HUES64 (cell line): ENCODE measurements around the gene MTERF1.

ENCODE experiments used
- H3K27ac ChIP-seq: 2 replicates; pipeline ENCODE4 v1.7.0; 2013; ENCODE audit warnings: low read depth, low read length, inconsistent platforms
- H3K27me3 ChIP-seq: 2 replicates; pipeline ENCODE4 v1.6.1; 2013; ENCODE audit warnings: mild to moderate bottlenecking, low read length; ENCODE audit not compliant: insufficient read depth
- H3K36me3 ChIP-seq: 2 replicates; pipeline ENCODE4 v1.6.1; 2013; ENCODE audit warnings: mild to moderate bottlenecking, low read length; ENCODE audit not compliant: insufficient read depth
- H3K4me1 ChIP-seq: 2 replicates; pipeline ENCODE4 v1.6.1; 2013; ENCODE audit warnings: mild to moderate bottlenecking, low read length, moderate library complexity; ENCODE audit not compliant: insufficient read depth
- H3K4me3 ChIP-seq: 2 replicates; pipeline ENCODE4 v1.5.1; 2013; ENCODE audit warnings: mild to moderate bottlenecking, low read length, moderate library complexity
- H3K9ac ChIP-seq: 2 replicates; pipeline ENCODE4 v1.6.1; 2013; ENCODE audit warnings: mild to moderate bottlenecking, low read depth, low read length
- H3K9me3 ChIP-seq: 2 replicates; pipeline ENCODE4 v1.6.1; 2013; ENCODE audit warnings: low read depth, low read length; ENCODE audit not compliant: insufficient read depth
- WGBS: fragments of 150-250, 120-280 bp; methylation state at CpG from one replicate; pipeline ENCODE4 v1.1.7; 2013; ENCODE audit warnings: missing lambda C conversion rate; 5-methylcytosine and 5-hydroxymethylcytosine counted together

MTERF1 gene

DNA sequence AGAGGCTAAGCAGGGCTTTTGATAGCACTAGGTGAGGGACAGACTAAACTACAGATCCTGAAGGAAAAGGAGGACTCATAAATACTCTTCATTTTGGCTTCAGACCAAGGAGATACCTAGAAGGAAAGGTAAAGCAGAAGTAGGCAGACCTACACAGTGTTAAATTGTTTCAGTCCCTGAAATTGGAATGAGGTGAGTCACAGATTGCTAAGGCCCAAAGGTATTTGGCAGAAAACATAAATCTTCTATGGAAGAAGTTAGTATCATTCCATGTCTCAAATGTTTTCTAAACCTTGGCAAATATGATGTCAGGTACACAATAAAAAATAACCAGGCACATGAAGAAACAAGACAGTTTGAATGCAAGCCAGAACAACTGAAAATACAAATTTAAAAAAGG is 30.0 kb downstream of the MTERF1 start:
- Histone ChIP-seq H3K4me3 (no peak overlapping the region), H3K27me3 (no peaks in the 10 kb centered on the region)

DNA sequence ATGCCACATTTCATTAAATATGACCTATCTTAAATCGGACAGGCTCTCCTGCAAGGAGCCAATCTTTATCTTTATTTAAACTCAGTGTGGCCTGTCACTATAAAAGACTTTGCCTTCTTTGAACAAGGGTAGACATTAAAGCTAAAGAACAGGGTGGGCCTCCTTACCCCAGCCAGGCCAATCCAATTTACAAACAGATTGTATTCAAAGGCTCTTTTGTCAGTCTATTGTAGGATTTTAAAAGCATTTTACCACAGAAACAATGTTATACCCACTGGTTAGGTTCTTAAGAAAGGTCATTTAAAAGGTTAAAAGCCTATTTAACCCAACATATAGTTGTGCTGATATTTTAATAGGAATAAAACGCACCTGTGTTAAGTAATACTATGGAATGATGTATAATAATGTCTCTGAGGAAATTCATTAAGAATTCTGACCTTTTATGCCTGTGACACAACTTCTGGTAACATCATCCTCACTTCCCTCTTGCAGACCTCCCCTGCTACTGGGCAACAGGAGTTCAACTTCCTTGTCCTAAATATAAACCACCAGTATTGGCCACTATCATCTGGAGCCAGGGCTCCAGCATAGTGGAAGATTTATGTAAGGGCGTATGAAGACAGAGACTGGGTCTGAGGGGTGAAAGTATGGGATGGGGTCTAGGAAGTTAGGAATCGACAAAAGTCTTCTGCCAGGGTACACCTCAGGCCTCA is 32.5 kb downstream of the MTERF1 start:
- Histone ChIP-seq H3K9ac (no peak overlapping the region), H3K4me3 (no peak overlapping the region), H3K27ac (no peak overlapping the region), H3K4me1 (peaks cover 18% of the 10 kb centered on the region; the same call in 1 of the 2 replicates), H3K27me3 (no peaks in the 10 kb centered on the region), H3K36me3 (no peaks in the 10 kb centered on the region), H3K9me3 (0 out of 2 replicates have a peak, but pooled peaks cover 3% of the 10 kb centered on the region)
- 88% methylated on average over 3 of the region's 4 CpGs for WGBS

More for the DNA sequence above, 30.0 kb downstream of the MTERF1 start:
- Histone ChIP-seq H3K27ac (no peak overlapping the region), H3K36me3 (no peaks in the 10 kb centered on the region), H3K9me3 (no peaks in the 10 kb centered on the region), H3K9ac (no peak overlapping the region), H3K4me1 (peaks cover 18% of the 10 kb centered on the region; the same call in 1 of the 2 replicates)

DNA sequence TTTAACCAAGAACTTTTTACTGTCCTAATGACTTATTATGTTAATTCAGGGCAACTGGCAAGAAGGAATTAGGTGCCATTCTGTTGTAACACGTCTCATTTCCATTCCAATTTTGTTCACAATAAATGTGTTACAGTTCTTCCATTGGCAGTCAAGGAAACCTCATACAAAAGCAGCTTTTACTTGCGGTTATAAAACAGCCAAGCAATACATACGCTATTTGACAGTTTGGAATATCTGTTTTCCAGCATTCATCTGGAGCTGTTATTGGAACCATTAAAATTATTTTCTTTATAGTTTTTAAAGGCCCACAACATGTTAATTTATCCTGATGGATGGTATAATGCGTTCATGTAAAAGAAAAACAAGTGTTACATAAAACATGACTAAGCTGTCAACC is 33.3 kb downstream of the MTERF1 start:
- no peak overlapping the region for H3K4me3 ChIP-seq
- no peak overlapping the region for H3K9ac ChIP-seq
- H3K27me3 ChIP-seq: no peaks in the 10 kb centered on the region
- no peaks in the 10 kb centered on the region for H3K36me3 ChIP-seq
- H3K27ac ChIP-seq: no peak overlapping the region
- 95% methylated on average over 3 of the region's 4 CpGs for WGBS
- 0 out of 2 replicates have a peak, but pooled peaks cover 3% of the 10 kb centered on the region for H3K9me3 ChIP-seq
- peaks cover 18% of the 10 kb centered on the region; the same call in 1 of the 2 replicates for H3K4me1 ChIP-seq

DNA sequence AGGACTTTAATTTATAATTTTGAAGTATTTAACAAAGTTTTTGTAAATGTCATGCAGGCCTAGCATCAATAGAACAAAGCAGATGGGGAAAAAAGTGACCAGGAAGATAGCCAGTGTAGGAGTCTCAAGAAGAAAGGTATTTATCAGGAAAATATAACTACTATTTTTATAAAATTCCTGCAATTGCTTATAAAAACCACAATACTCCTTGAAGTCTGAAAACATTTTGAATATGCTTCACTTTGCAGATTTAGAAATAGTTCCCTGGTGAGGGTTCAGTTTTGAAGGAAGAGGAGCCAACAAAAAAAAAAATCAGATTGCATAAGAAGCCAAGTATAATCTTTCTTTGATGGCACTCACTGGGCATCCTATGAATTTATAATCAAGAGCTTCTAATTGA is 34.1 kb downstream of the MTERF1 start:
- Histone ChIP-seq H3K36me3 (no peaks in the 10 kb centered on the region), H3K9me3 (0 out of 2 replicates have a peak, but pooled peaks cover 3% of the 10 kb centered on the region), H3K27ac (no peak overlapping the region), H3K4me1 (peaks cover 18% of the 10 kb centered on the region; the same call in 1 of the 2 replicates), H3K4me3 (no peak overlapping the region), H3K27me3 (no peaks in the 10 kb centered on the region), H3K9ac (no peak overlapping the region)

DNA sequence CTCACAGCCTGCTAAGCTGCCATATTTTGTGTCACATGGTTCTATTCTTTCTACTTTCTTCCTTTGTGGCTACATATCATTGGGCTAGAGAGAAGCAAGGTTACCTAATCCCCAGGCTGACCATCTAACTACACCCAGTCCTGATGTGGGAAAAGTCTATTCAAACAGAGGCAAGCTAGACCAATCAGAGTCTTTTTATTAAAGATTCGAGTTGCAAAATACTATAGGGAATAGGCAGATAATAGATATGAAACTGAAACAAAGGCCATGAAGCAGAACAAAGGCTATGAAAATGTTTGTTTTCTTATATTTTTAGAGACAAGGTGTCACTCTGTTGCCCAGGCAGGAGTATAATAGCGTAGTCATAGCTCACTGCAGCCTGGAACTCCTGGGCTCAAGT is 36.7 kb downstream of the MTERF1 start:
- Histone ChIP-seq H3K9me3 (0 out of 2 replicates have a peak, but pooled peaks cover 3% of the 10 kb centered on the region), H3K27me3 (no peaks in the 10 kb centered on the region), H3K9ac (no peak overlapping the region), H3K4me1 (peaks cover 15% of the 10 kb centered on the region; the same call in 1 of the 2 replicates), H3K27ac (no peak overlapping the region), H3K36me3 (no peaks in the 10 kb centered on the region), H3K4me3 (no peak overlapping the region)
- over 99% methylated on average over 2 of the region's 2 CpGs for WGBS

DNA sequence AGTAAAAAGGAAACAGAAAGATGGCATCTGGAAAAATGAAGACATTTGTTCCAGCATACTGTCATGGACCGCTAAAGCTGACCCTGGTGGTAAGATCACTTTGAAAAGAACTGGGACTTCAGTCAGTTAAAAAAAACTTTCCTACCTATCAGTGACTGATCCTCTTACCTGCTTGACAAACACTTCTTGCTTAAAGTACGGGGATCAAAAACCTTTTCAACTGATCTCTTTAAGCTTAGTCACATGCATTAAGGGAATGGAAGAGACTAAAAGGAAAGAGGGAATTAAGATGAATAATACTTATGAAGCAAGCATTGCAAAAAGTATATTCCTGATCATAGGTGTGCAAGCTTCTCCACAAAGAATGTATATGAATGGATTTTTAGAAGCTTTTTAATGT is 42.1 kb downstream of the MTERF1 start:
- Histone ChIP-seq H3K4me3 (no peak overlapping the region), H3K27me3 (no peaks in the 10 kb centered on the region), H3K9ac (no peak overlapping the region), H3K27ac (no peak overlapping the region), H3K36me3 (no peaks in the 10 kb centered on the region), H3K9me3 (no peaks in the 10 kb centered on the region), H3K4me1 (peaks cover 6% of the 10 kb centered on the region; the same call in 1 of the 2 replicates)
- 89% methylated on average over 2 of the region's 2 CpGs for WGBS

DNA sequence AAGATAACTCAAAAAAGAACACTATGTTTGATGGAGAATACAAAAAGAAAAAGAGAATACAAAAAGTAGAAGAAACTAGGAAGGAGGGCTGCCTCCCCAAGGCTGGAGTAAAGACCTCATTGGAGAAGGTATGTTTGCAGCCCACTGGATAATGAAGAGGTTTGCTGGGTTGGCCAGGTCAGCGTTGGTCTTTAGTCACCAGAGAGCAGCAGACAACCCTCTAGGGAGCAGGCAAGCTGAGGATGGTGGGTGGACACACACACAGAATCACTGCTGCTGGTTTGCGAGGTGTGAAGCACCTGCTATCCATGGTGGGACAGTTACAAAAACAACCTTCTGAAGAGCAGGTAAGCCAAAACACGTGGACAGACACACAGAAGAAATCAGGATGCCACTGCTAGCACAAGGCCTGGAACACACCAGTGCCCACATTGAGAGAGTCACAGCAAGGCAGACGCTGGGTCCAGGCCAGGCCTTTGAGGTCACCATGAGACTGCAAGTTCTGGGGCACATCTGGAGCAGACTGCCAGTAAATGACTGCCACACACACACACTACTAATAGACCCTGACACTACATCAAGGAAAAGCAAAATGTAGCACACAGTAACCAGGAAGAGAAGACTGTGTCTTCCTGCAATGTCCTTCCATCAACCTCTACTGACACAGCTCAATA is 43.0 kb downstream of the MTERF1 start:
- no peak overlapping the region for H3K4me3 ChIP-seq
- H3K27ac ChIP-seq: no peak overlapping the region
- H3K36me3 ChIP-seq: no peaks in the 10 kb centered on the region
- H3K9ac ChIP-seq: no peak overlapping the region
- H3K9me3 ChIP-seq: no peaks in the 10 kb centered on the region
- no peaks in the 10 kb centered on the region for H3K27me3 ChIP-seq
- WGBS: 86% methylated on average over 4 of the region's 4 CpGs
- H3K4me1 ChIP-seq: peaks cover 6% of the 10 kb centered on the region; the same call in 1 of the 2 replicates

DNA sequence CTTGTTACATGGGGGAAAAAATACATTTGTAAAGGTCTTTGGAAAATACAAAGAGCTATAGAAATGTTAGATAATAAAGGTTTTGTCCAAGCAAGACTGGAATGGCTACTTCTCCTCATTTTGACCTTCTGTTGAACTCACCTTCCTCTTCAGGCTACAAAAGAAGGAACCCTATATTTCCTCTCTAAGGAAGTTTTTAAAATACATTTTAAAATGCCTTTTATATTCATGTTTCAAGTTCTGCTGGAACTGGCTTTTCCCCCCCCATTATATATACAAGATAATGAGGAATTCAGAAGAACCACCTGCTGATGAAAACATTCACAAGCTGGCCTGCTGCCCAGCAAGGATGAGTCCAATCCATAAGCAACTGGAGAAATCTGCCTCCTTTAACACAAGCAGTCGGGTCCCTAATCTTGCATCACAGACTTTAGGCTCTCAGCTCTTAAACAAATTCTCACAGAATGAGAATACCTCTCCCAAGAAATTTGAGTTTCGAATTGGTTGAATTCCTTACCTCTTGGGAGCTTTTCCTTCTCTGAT is 44.6 kb downstream of the MTERF1 start:
- Histone ChIP-seq H3K4me1 (peaks cover 6% of the 10 kb centered on the region; the same call in 1 of the 2 replicates), H3K27ac (no peak overlapping the region), H3K9me3 (no peaks in the 10 kb centered on the region), H3K4me3 (no peak overlapping the region), H3K36me3 (no peaks in the 10 kb centered on the region), H3K9ac (no peak overlapping the region), H3K27me3 (no peaks in the 10 kb centered on the region)
- WGBS: 81% methylated on average over 2 of the region's 2 CpGs

DNA sequence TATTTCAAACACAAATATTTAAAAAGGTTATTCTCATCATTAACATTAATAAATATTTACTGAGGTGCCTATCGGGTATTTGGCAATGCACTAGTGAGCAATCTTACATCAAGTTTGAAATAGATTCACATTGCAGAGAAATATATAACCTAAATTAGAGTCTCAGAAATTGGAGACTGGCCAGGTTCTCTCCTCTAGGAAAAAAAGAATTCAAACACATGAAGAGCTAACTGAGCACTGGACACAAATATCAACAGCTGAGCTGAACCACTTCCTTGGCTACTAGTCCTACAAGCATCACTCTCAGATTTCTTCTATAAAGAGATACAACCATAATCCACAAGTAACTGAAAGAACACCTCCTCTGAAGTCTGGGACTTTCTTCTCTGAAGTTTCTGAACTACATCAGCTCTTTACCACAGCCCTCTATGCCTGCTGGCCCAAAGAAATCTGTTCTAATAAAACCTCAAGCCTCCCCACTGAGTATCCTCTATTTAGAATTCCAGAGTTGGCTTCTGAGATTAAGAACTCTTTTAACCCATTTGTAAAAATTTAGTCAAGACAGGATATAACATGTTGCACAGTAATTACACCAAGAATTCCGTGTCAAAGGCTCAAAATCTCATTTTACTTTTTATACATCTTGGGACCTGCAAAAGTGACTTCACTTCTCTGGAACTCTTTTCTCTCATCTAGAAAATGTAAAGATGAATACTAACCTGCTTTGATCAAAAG is 45.2 kb downstream of the MTERF1 start:
- Histone ChIP-seq H3K27ac (no peak overlapping the region), H3K9ac (no peak overlapping the region), H3K4me3 (no peak overlapping the region), H3K9me3 (no peaks in the 10 kb centered on the region), H3K4me1 (peaks cover 6% of the 10 kb centered on the region; the same call in 1 of the 2 replicates), H3K27me3 (no peaks in the 10 kb centered on the region), H3K36me3 (no peaks in the 10 kb centered on the region)
- WGBS: 84% methylated on average over 2 of the region's 2 CpGs

DNA sequence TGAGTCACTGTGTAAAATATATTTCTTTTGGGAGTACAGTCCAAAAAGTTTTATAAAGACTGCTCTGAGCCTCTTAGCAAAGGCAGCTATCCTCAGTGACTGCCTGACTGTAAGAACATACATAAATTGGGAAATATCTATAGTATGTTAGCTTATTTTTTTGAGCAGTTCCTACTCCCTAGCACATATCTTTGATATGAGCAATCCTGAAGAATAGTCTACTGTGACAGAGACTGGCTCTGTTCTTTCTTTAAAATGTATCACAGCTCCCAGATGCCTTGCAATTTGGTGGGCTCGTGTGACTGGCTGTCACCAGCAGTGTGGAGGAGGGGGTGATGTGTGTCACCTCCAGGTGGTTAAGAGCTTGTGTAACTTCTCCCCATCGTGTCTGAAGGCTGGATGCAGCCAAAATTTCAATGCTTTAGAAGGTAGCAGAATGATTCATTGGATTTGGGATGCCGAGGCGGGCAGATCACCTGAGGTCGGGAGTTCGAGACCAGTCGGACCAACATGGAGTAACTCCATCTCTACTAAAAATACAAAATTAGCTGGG is 47.9 kb downstream of the MTERF1 start:
- H3K4me1 ChIP-seq: peaks cover 6% of the 10 kb centered on the region; the same call in 1 of the 2 replicates
- H3K36me3 ChIP-seq: no peaks in the 10 kb centered on the region
- no peak overlapping the region for H3K27ac ChIP-seq
- 94% methylated on average over 7 of the region's 7 CpGs for WGBS
- no peak overlapping the region for H3K4me3 ChIP-seq
- H3K27me3 ChIP-seq: no peaks in the 10 kb centered on the region
- H3K9ac ChIP-seq: no peak overlapping the region
- no peaks in the 10 kb centered on the region for H3K9me3 ChIP-seq
